ENCODE measurements around the gene POLR2H. TPM values are rescaled to one million over a fixed set of nuclear protein-coding genes. Genes with fewer than 3 reads are reported as not detected.

The POLR2H gene
- total RNA-seq, 2 experiments from 2014 or later: 86.5 to 88.2 TPM

DNA sequence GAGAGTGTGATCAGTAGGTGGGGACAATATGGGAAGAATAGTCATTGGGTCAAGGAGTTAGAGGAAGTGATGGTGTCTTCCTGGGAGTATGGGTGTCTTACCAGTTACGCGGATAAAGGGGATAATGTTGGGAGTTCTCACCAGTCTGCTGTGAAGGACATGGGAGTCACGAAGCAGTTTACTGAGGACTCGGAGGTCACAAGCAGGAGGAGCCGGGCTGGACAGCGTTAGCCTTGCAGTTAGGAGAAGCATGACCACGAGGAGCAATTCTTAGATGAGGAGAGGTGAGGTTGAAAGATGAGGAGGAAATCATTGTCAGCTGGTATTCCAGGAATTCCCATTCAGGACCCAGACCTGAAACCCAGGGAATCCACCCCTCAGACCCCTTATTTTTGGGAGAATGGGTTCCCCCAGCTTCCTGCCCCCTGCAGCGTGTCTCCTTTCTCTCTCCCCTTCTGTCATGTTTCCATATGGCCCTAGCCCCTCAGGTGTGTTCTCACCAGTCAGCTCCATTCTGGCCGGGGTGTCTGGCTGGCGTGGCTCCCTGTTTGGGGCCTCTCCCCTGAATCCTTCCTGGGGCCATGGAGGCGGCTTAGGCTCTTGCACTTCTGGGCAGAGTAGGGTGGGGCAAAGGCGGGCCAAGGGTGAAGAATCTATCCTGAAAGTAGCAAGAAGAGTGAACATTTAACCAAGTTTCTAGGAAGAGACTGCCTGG, 14.4 kb downstream of the POLR2H start:
- ATAC-seq (ENCODE audit: low read depth) (no peak), DNase-seq (no peak)
- no peak overlapping the region for H3K4me3 Mint-ChIP-seq
- H3K27me3 Mint-ChIP-seq: peaks cover 35% of the 10 kb centered on the region
- no peaks in the 10 kb centered on the region for H3K36me3 Mint-ChIP-seq
- H3K27ac Mint-ChIP-seq: no peak overlapping the region
- H3K4me1 Mint-ChIP-seq: peaks cover 7% of the 10 kb centered on the region
- POLR2A ChIA-PET: no interaction called here
- H3K9me3 Mint-ChIP-seq: no peaks in the 10 kb centered on the region

- peaks cover 4% of the 10 kb centered on the region for H3K4me1 Mint-ChIP-seq
- H3K9me3 Mint-ChIP-seq: no peaks in the 10 kb centered on the region
- DNase-seq: no peak
- H3K27ac Mint-ChIP-seq: no peak overlapping the region
- no peak for ATAC-seq (ENCODE audit: low read depth)
- POLR2A ChIA-PET: no interaction called here
- peaks cover 47% of the 10 kb centered on the region for H3K27me3 Mint-ChIP-seq
- H3K4me3 Mint-ChIP-seq: no peak overlapping the region
- H3K36me3 Mint-ChIP-seq: no peaks in the 10 kb centered on the region
Observed at GRCh38 chr3:184377374-184377773, 15.9 kb downstream of the POLR2H start.

DNA sequence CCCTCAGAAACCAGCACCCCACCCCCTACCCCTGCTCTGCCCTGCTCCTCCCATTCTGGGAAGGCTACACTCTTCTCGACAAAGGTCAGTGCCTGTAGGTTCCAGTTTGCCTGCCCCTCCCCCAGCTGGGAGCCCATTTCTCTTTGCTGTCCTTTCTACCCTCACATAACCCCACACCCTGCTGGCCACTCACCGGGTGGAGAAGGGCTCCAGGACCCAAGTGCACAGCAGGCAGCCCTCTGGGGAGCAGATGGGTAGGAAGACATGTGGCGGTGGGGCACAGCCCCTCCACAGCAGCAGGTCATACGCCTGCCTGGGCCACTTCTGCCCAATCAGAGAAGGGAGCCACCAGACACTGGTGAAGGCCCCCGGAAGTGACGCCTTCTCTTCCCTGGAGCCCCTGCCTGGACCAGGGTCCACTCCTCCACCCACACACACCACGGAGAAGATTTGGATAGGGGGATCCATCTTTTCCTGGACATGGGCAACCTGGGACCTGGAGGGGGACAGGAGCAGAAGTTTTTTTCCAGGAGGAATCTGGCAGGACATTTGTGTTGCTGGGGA, 16.5 kb downstream of the POLR2H start, which contains the start of gene THPO:
THPO (minus strand) TSS at position 326 of the 564 bp plus-strand sequence. CDS start 1,948 bp downstream, outside the sequence.
- H3K4me1 Mint-ChIP-seq: peaks cover 4% of the 10 kb centered on the region
- H3K27me3 Mint-ChIP-seq: peaks cover 52% of the 10 kb centered on the region
- ATAC-seq (ENCODE audit: low read depth) (no peak), DNase-seq (no peak)
- POLR2A ChIA-PET: no interaction called here
- H3K4me3 Mint-ChIP-seq: no peak within 1 kb of the TSS
- H3K27ac Mint-ChIP-seq: no peak within 1 kb of the TSS
- H3K36me3 Mint-ChIP-seq: no peaks in the 10 kb centered on the region
- no peaks in the 10 kb centered on the region for H3K9me3 Mint-ChIP-seq

DNA sequence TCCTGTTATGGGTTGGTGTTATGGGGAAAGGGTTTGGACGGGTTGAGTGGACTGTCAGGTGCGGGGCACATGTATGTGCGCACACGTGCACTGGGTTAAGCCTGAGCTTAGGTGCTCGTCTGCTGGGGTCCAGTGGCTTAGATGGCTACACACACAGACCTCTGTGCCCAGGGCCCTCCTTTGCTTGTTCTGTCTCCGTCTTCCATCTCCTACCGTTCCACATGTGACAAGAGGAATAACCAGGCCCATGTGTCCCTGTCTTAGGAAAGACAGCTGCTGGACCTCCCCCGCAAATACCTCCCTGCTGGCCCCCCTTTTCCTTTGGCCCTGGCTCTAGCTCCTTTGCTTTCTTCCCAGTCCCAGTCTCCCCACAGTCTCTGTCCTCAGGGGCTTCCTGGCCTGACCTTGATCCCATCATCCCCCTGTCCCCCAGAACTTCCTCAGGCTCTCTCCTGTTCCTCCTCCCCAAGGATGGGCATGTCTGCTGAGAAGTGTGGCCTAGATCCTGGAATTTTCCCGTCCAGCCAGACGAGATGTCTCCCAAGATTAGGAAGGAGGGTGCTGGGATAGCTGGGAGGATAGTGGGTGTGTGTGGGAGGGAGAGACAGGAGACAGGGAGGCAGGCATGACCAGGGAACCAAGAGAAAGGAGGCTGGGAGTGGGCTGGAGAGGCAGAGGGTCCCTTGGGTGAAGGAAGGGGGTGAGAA, 17.3 kb downstream of the POLR2H start:
- H3K4me1 Mint-ChIP-seq: peaks cover 4% of the 10 kb centered on the region
- ATAC-seq (ENCODE audit: low read depth) (no peak), DNase-seq (no peak)
- H3K27me3 Mint-ChIP-seq: peaks cover 52% of the 10 kb centered on the region
- no peak overlapping the region for H3K27ac Mint-ChIP-seq
- no peaks in the 10 kb centered on the region for H3K36me3 Mint-ChIP-seq
- POLR2A ChIA-PET: no interaction called here
- no peaks in the 10 kb centered on the region for H3K9me3 Mint-ChIP-seq
- no peak overlapping the region for H3K4me3 Mint-ChIP-seq

DNA sequence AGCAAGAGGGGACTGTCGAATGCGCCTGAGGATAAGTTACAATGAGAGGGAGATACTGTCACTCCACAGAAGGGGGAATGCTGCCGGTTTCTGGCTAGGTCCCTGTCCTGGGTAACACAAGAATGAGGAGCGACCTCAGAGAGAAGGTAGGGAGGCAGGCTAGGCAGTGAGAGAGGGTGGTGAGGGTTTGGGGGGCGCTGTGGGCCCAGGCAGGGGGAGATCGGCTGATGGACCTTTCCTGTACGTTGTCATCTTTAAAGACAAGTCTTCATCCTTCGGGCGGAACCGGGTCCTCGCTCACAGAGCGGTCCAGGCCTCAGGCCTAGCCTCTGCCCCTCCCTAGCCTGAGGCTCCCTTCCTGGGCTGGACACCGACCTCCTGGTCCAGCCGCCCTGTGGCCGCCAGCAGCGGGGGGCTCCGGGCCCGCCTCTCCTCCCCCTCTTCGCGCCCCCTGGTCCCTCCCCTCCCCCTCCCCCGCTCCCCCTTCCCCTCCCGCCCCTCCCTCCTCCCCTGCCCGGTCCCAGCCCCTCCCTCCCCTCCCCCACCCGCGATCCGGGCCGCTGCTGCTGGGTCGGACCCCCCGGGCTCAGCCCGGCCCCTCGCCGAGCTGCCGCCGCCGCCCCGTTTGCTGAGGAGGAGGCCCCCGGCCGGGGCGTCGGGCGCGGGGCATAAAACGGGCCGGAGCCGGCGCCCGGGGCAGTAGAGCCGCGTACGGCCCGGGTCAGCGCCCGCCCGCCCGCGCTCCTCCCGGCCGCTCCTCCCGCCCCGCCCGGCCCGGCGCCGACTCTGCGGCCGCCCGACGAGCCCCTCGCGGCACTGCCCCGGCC, 18.1 kb downstream of the POLR2H start, which contains the start of gene CHRD:
CHRD (plus strand) TSS at position 697 of the 827 bp plus-strand sequence. CDS start 265 bp downstream, outside the sequence.
- POLR2A ChIA-PET: no interaction called here
- Mint-ChIP-seq H3K27ac (no peak within 1 kb of the TSS), H3K4me3 (peak within 1 kb of the TSS; percentile 44), H3K9me3 (no peaks in the 10 kb centered on the region), H3K36me3 (no peaks in the 10 kb centered on the region), H3K27me3 (peaks cover 52% of the 10 kb centered on the region), H3K4me1 (peaks cover 4% of the 10 kb centered on the region)
- no peak for DNase-seq
- ATAC-seq (ENCODE audit: low read depth): no peak

GRCh38 chr3:184380185-184380626, 18.7 kb downstream of the POLR2H start:
- POLR2A ChIA-PET: no interaction called here
- H3K27me3 Mint-ChIP-seq: peaks cover 50% of the 10 kb centered on the region
- no peak overlapping the region for H3K4me3 Mint-ChIP-seq

GRCh38 chr3:184380627-184381260, 19.2 kb downstream of the POLR2H start:
- Mint-ChIP-seq H3K9me3 (no peaks in the 10 kb centered on the region), H3K27ac (no peak overlapping the region), H3K36me3 (no peaks in the 10 kb centered on the region), H3K4me1 (peaks cover 4% of the 10 kb centered on the region), H3K4me3 (no peak overlapping the region), H3K27me3 (peaks cover 49% of the 10 kb centered on the region)
- DNase-seq (no peak), ATAC-seq (ENCODE audit: low read depth) (peak; percentile 23)
- POLR2A ChIA-PET: no interaction called here

More at GRCh38 chr3:184380185-184380626, 18.7 kb downstream of the POLR2H start:
- H3K9me3 Mint-ChIP-seq: no peaks in the 10 kb centered on the region
- peaks cover 4% of the 10 kb centered on the region for H3K4me1 Mint-ChIP-seq
- no peaks in the 10 kb centered on the region for H3K36me3 Mint-ChIP-seq
- H3K27ac Mint-ChIP-seq: no peak overlapping the region
- no peak for DNase-seq
- ATAC-seq (ENCODE audit: low read depth): peak; percentile 24

DNA sequence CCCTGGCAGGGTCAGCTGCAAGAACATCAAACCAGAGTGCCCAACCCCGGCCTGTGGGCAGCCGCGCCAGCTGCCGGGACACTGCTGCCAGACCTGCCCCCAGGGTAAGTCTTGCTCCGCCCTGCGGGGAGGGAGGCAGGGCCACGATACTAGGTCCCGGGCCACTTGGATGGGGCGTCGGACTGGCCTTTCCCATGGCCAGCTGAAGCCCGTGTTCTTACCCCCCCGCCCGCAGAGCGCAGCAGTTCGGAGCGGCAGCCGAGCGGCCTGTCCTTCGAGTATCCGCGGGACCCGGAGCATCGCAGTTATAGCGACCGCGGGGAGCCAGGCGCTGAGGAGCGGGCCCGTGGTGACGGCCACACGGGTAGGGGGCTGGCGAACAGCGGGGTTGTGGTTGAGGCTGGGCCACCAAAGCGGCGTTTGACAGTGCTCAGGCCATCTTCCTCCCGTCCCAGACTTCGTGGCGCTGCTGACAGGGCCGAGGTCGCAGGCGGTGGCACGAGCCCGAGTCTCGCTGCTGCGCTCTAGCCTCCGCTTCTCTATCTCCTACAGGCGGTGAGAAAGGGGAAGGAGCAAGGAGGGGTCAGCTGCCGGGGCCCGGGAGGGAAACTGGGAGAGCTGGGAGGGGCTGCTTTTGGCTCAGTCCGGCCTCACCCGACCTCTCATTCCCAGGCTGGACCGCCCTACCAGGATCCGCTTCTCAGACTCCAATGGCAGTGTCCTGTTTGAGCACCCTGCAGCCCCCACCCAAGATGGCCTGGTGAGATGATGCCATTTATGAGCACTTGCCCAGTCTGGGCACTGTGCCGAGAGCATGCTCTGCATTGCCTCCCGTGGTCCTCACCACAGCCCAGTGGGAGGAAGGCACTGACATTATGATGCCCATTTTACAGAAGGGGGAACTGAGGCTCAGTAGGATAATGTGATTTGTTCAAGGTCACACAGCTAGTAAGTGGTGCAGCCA, 20.0 kb downstream of the POLR2H start:
- DNase-seq (no peak), ATAC-seq (ENCODE audit: low read depth) (no peak)
- POLR2A ChIA-PET: no interaction called here
- Mint-ChIP-seq H3K27ac (no peak overlapping the region), H3K4me1 (peaks cover 4% of the 10 kb centered on the region), H3K36me3 (no peaks in the 10 kb centered on the region), H3K4me3 (no peak overlapping the region), H3K27me3 (peaks cover 52% of the 10 kb centered on the region), H3K9me3 (no peaks in the 10 kb centered on the region)

- H3K27ac Mint-ChIP-seq: no peak overlapping the region
- no peak overlapping the region for H3K4me3 Mint-ChIP-seq
- H3K27me3 Mint-ChIP-seq: peaks cover 50% of the 10 kb centered on the region
- H3K36me3 Mint-ChIP-seq: no peaks in the 10 kb centered on the region
- DNase-seq (no peak), ATAC-seq (ENCODE audit: low read depth) (no peak)
- H3K9me3 Mint-ChIP-seq: no peaks in the 10 kb centered on the region
- H3K4me1 Mint-ChIP-seq: peaks cover 2% of the 10 kb centered on the region
- POLR2A ChIA-PET: no interaction called here
Observed at GRCh38 chr3:184382326-184383032, 21.0 kb downstream of the POLR2H start.

DNA sequence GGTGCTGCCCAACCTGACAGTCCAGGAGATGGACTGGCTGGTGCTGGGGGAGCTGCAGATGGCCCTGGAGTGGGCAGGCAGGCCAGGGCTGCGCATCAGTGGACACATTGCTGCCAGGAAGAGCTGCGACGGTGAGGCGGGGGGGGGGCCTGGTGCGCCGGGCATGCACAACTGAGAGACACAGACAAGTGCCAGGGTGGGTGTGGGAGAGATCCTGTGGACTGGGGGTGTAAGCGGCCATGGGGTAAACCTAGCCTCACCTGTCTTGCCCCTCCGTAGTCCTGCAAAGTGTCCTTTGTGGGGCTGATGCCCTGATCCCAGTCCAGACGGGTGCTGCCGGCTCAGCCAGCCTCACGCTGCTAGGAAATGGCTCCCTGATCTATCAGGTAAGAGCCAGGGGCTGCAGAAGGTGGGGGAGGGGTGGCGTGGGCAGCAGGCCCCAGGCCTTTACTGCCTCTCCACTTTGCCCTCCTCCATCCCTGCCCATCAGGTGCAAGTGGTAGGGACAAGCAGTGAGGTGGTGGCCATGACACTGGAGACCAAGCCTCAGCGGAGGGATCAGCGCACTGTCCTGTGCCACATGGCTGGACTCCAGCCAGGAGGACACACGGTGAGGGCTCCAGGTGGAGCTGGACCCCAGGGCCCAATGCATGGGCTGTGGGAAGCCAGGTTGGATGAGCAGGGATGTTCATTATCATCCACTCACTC, 21.7 kb downstream of the POLR2H start:
- Mint-ChIP-seq H3K4me3 (no peak overlapping the region), H3K9me3 (no peaks in the 10 kb centered on the region), H3K4me1 (peaks cover 2% of the 10 kb centered on the region), H3K36me3 (no peaks in the 10 kb centered on the region), H3K27ac (no peak overlapping the region), H3K27me3 (peaks cover 43% of the 10 kb centered on the region)
- no peak for ATAC-seq (ENCODE audit: low read depth)
- DNase-seq: no peak
- POLR2A ChIA-PET: no interaction called here

DNA sequence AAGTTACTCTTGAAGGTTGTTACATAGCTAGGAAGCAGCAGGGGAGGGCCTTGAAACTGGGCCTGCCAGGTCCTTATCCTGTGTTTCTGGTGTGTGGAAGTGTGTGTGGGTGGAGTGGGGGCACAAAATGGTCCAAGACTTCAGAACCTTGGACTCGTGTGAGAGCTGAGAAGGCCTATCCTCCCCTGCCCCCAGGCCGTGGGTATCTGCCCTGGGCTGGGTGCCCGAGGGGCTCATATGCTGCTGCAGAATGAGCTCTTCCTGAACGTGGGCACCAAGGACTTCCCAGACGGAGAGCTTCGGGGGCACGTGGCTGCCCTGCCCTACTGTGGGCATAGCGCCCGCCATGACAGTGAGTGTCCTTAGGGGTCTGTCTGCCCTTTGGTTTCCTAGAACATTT, 22.8 kb downstream of the POLR2H start:
- POLR2A ChIA-PET: interaction anchor here (0.6 kb wide), 1 partner anchor 99 kb away, joined by 4 read pairs; no protein-coding TSS in a partner anchor
- H3K4me3 Mint-ChIP-seq: no peak overlapping the region
- DNase-seq (no peak), ATAC-seq (ENCODE audit: low read depth) (no peak)
- no peaks in the 10 kb centered on the region for H3K36me3 Mint-ChIP-seq
- no peak overlapping the region for H3K27ac Mint-ChIP-seq
- no peaks in the 10 kb centered on the region for H3K9me3 Mint-ChIP-seq
- peaks cover under 1% of the 10 kb centered on the region for H3K4me1 Mint-ChIP-seq
- H3K27me3 Mint-ChIP-seq: peaks cover 33% of the 10 kb centered on the region
